ENCODE results near the gene TPRG1. TPM values are rescaled to one million over a fixed set of nuclear protein-coding genes. Genes with fewer than 3 reads are reported as not detected.

TPRG1 gene, protein sequence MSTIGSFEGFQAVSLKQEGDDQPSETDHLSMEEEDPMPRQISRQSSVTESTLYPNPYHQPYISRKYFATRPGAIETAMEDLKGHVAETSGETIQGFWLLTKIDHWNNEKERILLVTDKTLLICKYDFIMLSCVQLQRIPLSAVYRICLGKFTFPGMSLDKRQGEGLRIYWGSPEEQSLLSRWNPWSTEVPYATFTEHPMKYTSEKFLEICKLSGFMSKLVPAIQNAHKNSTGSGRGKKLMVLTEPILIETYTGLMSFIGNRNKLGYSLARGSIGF
- total RNA-seq: 0.53 TPM in 1 of 2 replicates, not detected in the other

DNA sequence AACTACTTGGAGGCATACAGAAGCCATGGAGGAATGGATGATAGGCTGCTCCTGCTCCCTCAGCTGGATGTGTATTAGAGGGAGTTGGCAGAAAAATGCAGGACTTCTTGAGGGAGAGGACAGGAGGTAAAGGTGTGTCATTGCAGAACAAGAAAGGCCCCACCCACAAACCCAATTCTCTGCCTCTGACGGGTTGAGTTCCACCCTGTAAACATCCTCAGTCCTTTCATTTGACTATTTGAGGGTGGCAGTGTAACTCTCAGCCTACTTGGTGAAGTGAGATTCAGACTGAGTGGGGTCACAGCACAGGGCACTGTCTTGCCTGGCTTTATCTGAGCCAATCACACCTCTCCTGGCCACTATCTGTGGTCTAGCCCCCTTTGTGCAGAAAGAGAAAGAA, at the start of gene TPRG1:
TPRG1 (plus strand) TSS at position 265 of the 400 bp plus-strand sequence. CDS start 35,414 bp downstream, outside the sequence.
- no peak for DNase-seq (ENCODE audit: extremely low read depth, low read depth, low spot score)

DNA sequence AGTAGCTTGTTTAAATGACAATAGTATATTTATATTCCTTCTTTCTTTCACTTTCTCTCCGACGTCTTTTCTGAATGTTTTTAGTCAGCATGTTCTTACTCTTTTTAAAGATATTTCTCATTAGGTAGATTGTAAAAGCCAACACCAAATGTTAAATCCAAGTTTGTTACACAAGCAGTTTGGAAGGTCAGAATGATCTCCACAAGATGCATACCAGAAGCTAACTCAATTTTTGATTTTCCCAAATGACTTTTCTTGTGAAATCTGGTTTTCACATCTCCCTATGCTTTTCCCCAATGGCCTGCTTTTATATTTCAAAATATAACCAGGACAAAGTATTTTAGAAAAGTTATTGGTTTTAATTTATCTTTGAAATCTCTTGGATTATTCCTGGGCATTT, 49.7 kb upstream of the TPRG1 start:
- no peak for DNase-seq (ENCODE audit: extremely low read depth, low read depth, low spot score)

DNA sequence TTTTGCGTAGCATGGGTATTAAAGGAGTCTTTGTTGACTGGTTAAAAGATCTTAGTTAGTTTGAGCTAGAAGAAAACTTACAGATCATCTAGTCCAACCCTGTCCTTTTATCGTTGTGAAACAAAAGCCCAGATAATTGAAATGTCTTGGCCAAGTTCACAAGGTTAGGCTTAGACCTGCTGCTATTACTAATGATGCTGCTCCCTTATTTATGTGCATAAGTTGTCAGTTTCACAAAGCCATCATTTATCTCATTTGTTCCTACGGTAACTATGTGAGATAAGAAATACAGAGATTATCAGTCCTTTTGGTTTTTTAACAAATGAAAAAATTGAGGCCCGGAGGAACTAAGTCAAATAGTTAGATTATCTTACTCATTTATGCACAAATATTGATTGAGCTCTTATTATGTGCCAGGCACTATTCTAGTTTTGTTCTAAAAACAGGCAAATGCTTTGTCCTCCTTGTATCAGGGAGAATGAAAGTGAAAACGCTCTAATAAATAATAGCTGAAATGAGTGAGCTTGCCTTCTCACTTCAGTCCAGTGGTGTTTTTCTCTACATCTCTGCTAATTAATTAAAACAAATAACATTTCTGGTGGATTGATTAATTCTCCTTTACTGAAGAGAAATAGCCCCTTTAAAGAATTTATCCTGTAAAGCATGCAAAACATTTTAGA, 49.1 kb upstream of the TPRG1 start:
- no peak for DNase-seq (ENCODE audit: extremely low read depth, low read depth, low spot score)

DNA sequence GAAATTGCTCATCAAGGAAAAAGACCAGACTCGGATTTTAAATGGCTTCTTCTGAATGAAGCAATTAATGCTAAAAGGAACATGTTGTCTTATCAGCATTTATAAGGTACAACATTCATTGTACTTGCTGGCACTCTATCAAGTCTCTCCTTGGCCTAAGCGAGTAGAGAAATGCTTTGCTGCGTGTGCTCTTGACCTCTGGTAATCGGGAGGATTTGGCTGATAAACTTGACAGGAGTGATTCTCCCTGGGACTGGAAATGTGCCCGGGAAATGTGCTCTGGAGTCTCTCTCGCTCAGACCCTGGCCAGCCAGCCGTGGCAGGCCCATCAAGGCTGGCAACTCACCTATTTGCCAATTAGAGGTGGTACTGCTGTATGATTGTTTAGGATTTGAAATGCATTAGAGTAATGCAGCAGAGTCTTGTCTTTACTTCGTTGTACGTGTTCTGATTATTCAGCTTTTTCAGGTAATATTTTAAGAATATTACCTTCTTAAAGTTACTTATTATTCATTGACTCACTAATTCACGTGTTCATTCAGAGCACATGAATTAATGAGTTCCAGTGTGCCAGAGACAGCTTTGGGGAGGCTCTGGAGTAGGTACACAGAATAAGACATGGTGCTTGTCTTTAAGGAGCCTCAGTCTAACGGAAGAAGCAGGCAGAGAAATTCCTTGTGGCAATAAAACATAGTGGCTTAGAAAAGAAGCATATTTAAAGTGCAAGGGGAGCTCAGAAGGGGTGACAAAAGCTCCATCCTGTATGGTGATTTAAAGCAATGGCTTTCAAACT, 48.0 kb upstream of the TPRG1 start:
- DNase-seq (ENCODE audit: extremely low read depth, low read depth, low spot score): no peak

DNA sequence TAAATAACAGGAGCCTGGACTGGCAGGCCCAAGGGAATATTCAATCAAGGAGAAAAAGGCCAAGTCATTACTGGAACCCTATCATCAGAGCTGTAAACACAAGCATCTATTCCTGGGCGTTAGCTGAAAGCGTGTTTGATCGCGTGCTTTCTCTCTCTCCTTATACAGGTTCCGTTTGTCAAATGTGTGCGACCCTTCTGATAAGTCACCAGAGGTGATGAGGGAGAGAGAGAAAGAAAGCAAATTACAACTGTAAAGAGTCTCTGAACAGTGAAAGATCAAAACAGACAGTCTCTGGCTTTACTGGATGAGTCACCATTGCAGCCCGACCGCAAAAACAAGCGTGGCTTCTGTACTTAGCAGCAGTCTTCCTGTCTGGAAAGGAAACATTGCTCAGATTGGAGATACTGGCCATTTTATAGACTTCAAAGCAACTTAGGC, 39.5 kb upstream of the TPRG1 start:
- peak; percentile 54 for DNase-seq (ENCODE audit: extremely low read depth, low read depth, low spot score)

DNA sequence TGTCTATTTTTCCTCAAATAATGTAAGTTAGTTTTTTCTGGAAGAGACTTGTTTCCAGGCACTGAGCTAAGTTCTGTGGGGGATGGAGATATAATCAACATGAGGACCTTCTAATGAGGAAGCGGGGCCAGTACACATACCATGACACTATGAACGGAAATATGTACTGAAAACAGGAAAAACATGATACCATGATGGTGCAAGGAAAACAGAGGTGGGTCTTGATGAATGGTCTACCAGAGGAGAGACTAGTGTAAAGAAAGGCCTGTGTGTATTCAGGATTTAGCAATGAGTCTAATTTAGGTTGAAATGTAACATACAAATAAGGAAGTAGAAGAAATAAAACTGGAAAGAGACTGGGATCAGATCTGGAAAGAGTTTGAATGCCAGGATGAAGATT, 38.9 kb upstream of the TPRG1 start:
- no peak for DNase-seq (ENCODE audit: extremely low read depth, low read depth, low spot score)

DNA sequence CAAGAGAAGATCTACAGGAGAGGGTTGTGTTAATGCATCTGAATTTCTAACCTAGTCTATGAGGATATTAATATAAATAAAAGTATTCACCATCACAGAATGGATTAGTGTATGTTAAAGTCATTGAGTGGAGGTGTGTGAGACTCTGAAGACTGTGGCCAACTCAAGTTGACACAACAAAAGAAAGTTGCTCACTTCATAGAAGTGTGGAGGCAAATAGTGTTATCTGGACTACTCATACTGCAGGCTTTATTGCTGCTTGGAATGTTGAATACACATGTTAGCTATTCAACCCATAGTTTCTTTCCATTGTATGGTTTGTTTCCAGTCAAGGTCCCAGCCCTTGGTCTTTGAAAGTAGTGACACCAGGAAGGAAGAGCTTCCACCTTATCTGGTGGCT, 38.0 kb upstream of the TPRG1 start:
- no peak for DNase-seq (ENCODE audit: extremely low read depth, low read depth, low spot score)

DNA sequence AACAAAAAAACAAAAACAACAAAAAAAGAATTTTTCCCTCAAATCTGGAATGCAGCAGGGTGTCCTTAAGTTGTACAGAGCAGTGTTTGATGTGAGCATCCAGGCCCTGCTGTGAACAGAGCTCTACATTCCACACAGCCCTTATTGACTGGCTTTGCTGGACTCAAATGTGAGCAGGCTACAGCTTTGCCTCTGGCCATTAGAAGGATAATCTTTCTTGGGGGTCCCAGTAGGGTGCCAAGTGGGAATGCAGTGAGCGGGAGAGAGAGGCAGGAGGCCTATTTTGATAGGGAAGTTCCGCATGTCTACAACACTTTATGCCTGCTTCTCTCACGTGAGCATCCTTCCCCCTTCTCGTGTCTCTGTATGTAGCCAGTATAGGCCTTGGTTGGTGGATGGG, 34.4 kb upstream of the TPRG1 start:
- no peak for DNase-seq (ENCODE audit: extremely low read depth, low read depth, low spot score)

DNA sequence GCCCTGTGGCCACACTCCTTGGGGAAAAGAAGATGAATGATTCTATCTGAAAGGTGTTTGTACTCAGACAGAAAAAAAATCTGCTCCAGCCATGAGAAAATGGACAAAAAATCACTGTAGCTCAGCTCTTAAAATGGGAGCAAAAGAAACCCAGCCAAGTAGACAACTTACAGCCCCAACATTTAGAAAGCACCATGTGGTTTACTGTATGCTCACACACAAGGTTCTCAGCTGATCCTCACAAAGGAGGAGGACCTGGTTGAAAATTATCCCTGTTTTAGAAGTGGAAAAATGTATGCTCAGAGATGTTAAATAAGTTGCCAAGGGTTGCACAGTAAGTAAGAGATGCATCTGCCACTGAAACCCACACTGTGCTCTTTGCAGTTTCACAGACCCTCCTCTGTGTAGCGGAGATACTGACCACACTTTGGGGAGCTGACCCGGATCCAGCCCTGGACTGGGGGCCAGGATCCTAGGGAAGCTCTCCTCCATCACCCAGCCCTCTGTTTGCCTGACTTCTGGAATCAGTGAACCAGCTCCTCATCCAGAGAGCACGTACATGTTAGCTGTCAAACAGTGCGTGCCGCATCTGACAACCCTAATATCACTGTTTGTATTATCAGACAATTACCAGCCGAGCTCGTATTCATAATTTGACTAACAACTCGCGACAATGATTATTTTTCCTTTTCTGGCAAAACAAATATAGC, 32.7 kb upstream of the TPRG1 start:
- DNase-seq (ENCODE audit: extremely low read depth, low read depth, low spot score): no peak

DNA sequence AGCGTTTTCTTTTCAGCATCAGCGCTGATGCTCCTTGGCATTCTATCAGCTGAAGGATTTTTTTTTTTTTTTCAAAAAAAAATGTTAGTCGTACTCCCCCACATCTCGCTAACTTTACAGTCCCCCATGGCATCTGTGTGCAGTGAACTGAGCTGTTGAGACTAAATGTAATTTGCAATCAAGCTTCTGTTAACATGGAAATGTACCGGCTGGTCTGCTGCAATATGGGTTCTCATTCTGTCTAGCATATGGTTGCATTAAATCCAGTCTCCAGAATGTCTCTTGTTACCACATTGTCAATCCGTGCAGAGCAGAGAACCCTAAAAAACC, 32.2 kb upstream of the TPRG1 start:
- no peak for DNase-seq (ENCODE audit: extremely low read depth, low read depth, low spot score)

DNA sequence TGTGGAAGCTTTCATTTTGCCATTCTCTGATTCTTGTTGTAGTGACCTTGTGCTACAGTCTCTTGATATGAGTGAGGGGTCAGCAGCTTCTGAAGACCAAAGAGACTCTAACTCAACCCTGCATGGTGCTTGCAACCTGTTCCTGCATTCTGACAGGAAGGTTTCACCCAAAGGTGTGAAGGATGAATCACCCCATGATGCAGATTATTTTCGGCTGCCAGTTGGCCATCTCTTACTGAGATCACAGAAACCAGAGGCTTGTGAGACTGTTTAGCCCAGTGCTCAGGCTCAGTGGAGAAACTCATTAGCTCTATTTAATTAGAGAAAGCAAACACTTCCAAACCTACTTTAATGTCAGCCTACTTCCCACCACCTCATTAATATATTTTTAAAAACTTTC, 29.2 kb upstream of the TPRG1 start:
- no peak for DNase-seq (ENCODE audit: extremely low read depth, low read depth, low spot score)

DNA sequence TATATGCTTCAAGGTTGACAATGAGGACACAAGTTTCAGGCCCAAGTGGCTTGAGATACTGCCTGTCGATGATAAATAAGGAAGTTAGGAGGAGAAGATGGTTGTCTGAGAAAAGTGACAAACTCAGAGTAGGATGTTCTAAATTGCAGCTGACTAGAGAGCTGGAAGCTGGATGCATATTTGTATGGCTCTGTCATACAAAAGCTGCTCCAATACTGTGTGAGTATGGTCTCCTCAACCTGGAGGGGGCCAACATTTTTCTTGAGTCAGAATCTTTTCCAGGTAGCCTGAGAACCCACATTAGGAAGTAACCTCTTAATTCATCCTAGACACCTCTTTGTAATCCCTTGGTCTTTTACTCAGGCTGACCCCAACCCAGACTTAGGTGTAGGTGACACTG, 28.4 kb upstream of the TPRG1 start:
- no peak for DNase-seq (ENCODE audit: extremely low read depth, low read depth, low spot score)

DNA sequence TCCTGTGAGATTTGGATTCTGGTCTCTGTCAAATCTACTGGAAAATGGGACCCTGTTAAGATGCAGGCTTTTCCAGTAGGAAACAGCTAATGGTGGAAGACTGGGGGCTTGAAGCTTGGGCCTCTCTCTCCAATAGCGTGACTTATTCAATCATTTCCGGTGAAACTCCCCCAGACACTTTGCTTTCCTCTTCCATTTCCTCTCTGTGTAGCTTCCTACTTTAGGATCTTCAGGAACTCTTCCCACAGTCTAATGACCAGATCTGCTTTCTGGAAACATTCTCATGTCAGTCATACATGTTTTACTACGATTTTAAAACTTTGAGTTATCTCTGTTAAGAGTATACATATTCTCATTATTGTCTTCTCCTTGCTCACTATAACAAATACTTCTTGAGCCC, 28.0 kb upstream of the TPRG1 start:
- no peak for DNase-seq (ENCODE audit: extremely low read depth, low read depth, low spot score)

DNA sequence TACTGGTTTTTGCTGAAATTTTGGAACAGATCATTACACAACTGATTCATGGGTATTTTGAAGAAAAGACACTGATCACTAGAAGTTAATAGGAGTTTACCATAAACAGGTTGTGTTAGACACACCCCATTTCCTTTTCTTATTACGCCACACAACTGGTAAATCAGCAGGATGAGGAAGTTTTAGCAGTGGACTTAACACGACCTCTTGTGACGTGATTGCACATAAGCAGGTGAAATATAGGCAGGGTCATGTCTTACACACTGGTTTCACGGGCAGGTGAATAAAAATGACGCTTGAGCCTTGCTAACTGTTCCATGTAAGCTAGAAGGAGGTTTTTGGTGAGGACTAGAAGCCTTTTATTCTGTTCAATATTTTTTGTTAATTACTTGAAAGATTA, 27.1 kb upstream of the TPRG1 start:
- no peak for DNase-seq (ENCODE audit: extremely low read depth, low read depth, low spot score)

DNA sequence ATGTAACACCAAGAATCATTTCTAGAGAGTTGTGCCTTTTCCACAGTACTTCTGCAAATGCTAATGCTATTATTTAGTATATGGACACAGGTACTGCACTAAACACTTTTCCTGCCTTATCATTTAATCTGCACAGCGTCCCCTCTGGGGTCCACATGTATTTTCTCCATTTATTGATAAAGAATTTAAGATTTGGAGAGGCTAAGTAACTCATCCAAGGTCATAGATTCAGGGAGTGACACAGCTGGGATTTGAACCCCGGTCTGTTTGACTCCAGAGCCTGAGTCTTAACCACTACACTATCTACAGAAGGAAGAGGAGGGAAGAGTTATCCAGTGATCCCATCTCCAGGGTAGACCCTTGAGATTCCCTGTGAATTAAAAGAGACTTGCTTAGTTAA, 24.9 kb upstream of the TPRG1 start:
- DNase-seq (ENCODE audit: extremely low read depth, low read depth, low spot score): no peak

DNA sequence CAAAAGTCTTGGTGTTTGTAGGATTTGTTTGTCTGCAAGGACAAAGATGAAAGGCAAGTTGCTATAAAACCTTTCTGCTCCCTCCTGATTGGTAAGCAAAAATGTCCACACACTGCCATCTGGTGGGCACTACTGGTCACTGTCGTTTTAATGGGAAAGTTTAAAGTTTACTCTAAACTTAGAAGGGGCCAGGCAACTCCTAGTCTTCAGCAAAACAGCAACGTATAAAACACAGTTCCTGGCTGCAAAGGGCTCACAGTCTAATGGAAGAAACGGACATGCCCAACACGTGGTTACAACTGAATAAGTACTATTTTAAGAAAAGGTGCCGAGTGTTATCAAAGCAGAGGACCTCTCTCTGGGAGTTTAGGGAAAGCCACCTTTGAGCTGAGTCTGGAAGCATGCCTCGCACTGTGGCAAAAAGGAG, 23.7 kb upstream of the TPRG1 start:
- no peak for DNase-seq (ENCODE audit: extremely low read depth, low read depth, low spot score)

DNA sequence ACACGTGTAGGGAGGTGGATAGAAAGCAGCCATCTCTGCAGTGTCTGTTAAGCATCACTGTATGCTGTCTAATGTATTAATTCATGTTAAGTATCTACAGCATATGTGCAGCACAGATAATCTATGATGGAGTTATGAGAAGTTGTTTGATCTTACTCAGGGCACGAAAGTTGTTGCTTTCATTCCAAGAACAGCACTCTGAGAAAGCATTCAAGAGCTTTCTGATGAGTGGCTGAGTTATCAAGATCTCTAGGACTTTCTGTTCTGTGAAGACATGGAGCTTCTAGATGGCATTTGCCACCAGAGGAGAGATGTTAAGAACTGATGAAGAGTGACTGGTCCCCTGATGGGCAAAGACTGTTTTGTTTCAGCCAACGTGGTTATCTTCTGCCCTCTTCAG, 22.6 kb upstream of the TPRG1 start:
- no peak for DNase-seq (ENCODE audit: extremely low read depth, low read depth, low spot score)

DNA sequence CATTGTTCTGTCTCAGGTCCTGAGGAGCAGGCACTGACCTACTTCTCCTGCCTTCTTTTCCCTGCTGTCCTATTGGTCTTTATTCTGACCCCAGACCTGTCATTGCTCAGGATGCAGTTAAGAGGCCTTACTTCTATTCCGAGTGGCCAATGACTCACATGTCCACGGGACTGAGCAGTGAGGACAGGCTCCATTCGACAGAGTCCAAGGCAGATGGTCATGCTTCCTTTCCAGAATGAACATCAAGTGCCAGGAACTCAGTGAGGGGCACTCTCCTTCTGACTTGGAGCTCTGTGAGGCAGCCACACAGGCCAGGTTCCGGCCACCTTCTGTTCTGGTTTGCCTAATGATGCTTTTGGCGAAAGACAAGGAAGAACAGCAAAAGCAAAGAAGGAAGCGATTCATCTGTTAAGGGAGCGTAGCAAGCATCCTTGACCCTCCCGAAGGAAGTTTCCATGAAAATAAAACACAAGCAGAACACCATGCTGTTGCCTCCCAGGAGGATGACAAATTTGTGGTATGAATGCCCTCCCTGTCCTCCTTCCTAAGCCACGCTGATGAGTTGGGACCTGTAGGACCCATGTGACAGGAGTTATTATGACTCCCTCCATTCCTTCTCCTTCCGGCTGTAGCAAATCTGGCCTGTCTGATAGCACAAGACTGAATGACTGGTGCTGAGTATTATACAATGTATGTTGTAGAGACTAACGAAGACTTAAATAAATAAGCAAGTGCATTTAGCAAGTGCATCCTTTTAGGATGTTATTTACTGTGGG, 14.4 kb upstream of the TPRG1 start:
- no peak for DNase-seq (ENCODE audit: extremely low read depth, low read depth, low spot score)

DNA sequence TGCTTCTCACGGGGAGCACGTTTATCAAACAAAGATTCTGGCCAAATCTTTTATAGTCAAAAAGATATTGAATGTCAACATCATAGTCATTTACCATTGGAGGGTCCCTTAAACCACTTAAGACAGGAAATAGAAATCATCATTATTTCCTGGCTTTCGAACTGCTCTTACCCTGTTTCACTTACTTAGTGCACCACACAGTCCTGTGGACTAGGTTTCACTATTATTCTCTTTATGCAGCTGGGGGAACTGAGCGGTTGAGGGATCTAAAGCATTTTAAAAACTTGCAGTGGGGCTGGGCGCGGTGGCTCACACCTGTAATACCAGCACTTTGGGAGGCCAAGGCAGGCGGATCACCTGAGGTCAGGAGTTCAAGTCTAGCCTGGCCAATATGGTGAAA, 13.7 kb upstream of the TPRG1 start:
- DNase-seq (ENCODE audit: extremely low read depth, low read depth, low spot score): no peak

DNA sequence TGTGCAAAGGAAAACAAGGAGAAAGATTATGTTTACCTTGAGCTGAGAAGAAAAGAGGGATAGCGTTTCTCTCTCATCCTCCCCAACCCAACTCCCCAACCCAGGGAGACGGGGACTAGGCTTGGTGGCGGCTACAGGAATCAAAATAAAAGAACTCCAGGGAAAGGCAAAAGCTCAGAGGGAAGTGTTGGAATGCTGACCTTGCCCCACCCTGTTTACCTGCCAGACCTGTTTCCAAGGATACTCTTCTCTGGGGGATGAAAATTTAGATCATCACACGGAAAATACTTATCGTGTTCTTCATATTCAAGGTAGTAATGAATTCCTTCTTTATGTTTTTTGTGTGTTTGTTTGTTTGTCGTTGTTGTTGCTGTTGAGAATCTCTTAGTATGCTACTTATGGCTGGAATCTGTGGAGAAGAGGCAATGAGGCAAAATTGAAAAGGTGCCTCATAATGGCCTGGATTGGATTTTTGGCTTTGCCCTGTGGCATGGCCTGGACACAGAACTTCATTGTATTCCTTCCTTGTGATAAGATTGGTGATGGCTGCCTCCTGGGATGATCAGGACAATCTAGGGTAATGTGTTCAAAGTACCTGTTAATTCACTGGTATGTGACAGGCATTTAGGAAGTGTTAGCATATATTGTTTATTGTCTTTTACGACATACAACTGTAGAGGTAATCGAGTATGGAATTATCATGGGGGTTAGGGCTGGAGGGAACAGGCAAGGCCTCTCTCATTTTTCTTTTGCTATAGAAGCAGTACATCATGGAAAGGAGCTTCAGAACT, 11.1 kb upstream of the TPRG1 start:
- DNase-seq (ENCODE audit: extremely low read depth, low read depth, low spot score): no peak
